ENCODE data around the gene IL17REL. TPM values are rescaled to one million over a fixed set of nuclear protein-coding genes. Genes with fewer than 3 reads are reported as not detected.

Gene IL17REL
- total RNA-seq, 2 donors from 2014 or later, result not detected

GRCh38 chr22:50048836-50049235, 36.3 kb upstream of the IL17REL start:
- no peak for DNase-seq
- no peak for ATAC-seq

GRCh38 chr22:50048061-50048765, 35.6 kb upstream of the IL17REL start:
- no peak overlapping the region for H3K27ac ChIP-seq
- H3K9me3 ChIP-seq, result no peaks in the 10 kb centered on the region
- no peaks in the 10 kb centered on the region for H3K4me1 ChIP-seq
- H3K4me3 ChIP-seq, result no peak overlapping the region
- intact Hi-C loops (cut with DNase I), result no loop called here
- no peak for DNase-seq
- TF ChIP-seq, protein P1, sequence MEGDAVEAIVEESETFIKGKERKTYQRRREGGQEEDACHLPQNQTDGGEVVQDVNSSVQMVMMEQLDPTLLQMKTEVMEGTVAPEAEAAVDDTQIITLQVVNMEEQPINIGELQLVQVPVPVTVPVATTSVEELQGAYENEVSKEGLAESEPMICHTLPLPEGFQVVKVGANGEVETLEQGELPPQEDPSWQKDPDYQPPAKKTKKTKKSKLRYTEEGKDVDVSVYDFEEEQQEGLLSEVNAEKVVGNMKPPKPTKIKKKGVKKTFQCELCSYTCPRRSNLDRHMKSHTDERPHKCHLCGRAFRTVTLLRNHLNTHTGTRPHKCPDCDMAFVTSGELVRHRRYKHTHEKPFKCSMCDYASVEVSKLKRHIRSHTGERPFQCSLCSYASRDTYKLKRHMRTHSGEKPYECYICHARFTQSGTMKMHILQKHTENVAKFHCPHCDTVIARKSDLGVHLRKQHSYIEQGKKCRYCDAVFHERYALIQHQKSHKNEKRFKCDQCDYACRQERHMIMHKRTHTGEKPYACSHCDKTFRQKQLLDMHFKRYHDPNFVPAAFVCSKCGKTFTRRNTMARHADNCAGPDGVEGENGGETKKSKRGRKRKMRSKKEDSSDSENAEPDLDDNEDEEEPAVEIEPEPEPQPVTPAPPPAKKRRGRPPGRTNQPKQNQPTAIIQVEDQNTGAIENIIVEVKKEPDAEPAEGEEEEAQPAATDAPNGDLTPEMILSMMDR (IDR thresholded peaks at IDR 0.05), result no peak
- no peak for TF ChIP-seq POLR2A (IDR thresholded peaks at IDR 0.05)
- ATAC-seq, result no peak
- WGBS, 2 donors, result 66 to 77% methylated on average over 11 to 12 of the region's 12 CpGs
- no peaks in the 10 kb centered on the region for H3K27me3 ChIP-seq
- H3K36me3 ChIP-seq (replicated peaks in 1 of 2; ENCODE audit: insufficient read depth in 1 of 2, low read depth in 2 of 2), result no peaks in the 10 kb centered on the region

More at GRCh38 chr22:50048836-50049235, 36.3 kb upstream of the IL17REL start:
- no peak overlapping the region for H3K27ac ChIP-seq
- H3K27me3 ChIP-seq, result no peaks in the 10 kb centered on the region
- intact Hi-C loops (cut with DNase I), result no loop called here
- H3K36me3 ChIP-seq (replicated peaks in 1 of 2; ENCODE audit: insufficient read depth in 1 of 2, low read depth in 2 of 2), result no peaks in the 10 kb centered on the region
- no peaks in the 10 kb centered on the region for H3K9me3 ChIP-seq
- WGBS, 2 donors, result 73 to 100% methylated on average over 2 to 14 of the region's 17 CpGs
- TF ChIP-seq, protein P1 (IDR thresholded peaks at IDR 0.05), result no peak
- TF ChIP-seq POLR2A (IDR thresholded peaks at IDR 0.05), result no peak
- H3K4me1 ChIP-seq, result no peaks in the 10 kb centered on the region
- no peak overlapping the region for H3K4me3 ChIP-seq

GRCh38 chr22:50047346-50047745, 34.8 kb upstream of the IL17REL start:
- DNase-seq, result no peak
- intact Hi-C loops (cut with DNase I), result no loop called here
- H3K36me3 ChIP-seq (replicated peaks in 1 of 2; ENCODE audit: insufficient read depth in 1 of 2, low read depth in 2 of 2), result no peaks in the 10 kb centered on the region
- H3K27ac ChIP-seq, result no peak overlapping the region
- H3K4me1 ChIP-seq, result no peaks in the 10 kb centered on the region
- no peaks in the 10 kb centered on the region for H3K9me3 ChIP-seq
- TF ChIP-seq, protein P1 (IDR thresholded peaks at IDR 0.05), result no peak
- TF ChIP-seq POLR2A (IDR thresholded peaks at IDR 0.05), result no peak
- ATAC-seq, result no peak
- H3K27me3 ChIP-seq, result no peaks in the 10 kb centered on the region
- H3K4me3 ChIP-seq, result no peak overlapping the region
- 81 to 89% methylated on average over 5 to 12 of the region's 16 CpGs for WGBS, 2 donors

- no peak for TF ChIP-seq POLR2A (IDR thresholded peaks at IDR 0.05)
- TF ChIP-seq, protein P1 (IDR thresholded peaks at IDR 0.05), result no peak
- intact Hi-C loops (cut with DNase I), result no loop called here
Observed at GRCh38 chr22:50046481-50047245, 34.1 kb upstream of the IL17REL start.

More at GRCh38 chr22:50046481-50047245, 34.1 kb upstream of the IL17REL start:
- Histone ChIP-seq H3K4me1 (no peaks in the 10 kb centered on the region), H3K36me3 (replicated peaks in 1 of 2; ENCODE audit: insufficient read depth in 1 of 2, low read depth in 2 of 2) (no peaks in the 10 kb centered on the region), H3K4me3 (no peak overlapping the region), H3K27me3 (no peaks in the 10 kb centered on the region), H3K9me3 (no peaks in the 10 kb centered on the region), H3K27ac (no peak overlapping the region)
- ATAC-seq (no peak), DNase-seq (no peak)
- 77 to 78% methylated on average over 13 to 27 of the region's 27 CpGs for WGBS, 2 donors

All from body of pancreas (tissue), 4 donors.